VCaP (cell line): Measurements from ENCODE around the gene SPRYD7.

Source experiments
- H3K27ac ChIP-seq: fragments of 450-650 bp; 2 replicates; pipeline ENCODE4 v1.5.1; 2017
- TF ChIP-seq, protein P1 (sequence below): fragments of 450-650 bp; conservative IDR thresholded peaks from 2 replicates; pipeline ENCODE4 v1.5.1; 2017; ENCODE audit warnings: mild to moderate bottlenecking, moderate library complexity

Gene SPRYD7

DNA sequence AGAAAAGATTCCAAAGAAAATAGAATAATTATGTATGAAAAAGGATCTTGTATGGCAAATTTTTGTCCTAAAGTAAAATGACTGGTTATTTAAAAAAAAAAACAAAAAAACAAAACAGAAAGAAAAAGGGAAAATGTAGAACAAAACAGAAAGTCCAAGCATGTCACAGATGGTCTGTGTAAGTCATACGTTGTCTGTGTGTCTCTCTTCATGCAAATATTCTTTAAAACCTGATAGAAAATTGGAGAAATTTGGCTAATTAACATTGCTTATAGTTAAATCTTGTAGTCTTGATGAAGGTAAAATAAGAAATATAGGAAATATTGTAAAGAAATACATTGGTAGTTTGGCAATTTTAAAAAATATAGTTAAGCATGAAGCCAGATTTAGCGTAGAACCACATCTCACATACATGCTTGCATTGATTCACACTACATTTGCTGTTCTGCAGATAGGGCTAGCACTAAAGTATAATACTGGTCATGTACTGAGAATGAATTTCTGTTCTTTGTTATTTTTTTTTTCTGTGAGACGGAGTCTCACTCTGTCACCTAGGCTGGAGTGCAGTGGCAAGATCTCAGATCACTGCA lies 58.4 kb downstream of the SPRYD7 start:
- H3K27ac ChIP-seq, result no peak overlapping the region
- TF ChIP-seq, protein P1, sequence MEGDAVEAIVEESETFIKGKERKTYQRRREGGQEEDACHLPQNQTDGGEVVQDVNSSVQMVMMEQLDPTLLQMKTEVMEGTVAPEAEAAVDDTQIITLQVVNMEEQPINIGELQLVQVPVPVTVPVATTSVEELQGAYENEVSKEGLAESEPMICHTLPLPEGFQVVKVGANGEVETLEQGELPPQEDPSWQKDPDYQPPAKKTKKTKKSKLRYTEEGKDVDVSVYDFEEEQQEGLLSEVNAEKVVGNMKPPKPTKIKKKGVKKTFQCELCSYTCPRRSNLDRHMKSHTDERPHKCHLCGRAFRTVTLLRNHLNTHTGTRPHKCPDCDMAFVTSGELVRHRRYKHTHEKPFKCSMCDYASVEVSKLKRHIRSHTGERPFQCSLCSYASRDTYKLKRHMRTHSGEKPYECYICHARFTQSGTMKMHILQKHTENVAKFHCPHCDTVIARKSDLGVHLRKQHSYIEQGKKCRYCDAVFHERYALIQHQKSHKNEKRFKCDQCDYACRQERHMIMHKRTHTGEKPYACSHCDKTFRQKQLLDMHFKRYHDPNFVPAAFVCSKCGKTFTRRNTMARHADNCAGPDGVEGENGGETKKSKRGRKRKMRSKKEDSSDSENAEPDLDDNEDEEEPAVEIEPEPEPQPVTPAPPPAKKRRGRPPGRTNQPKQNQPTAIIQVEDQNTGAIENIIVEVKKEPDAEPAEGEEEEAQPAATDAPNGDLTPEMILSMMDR, result no peak

GRCh38 chr13:49874430-49874829 lies 61.7 kb downstream of the SPRYD7 start:
- TF ChIP-seq, protein P1, result no peak
- no peak overlapping the region for H3K27ac ChIP-seq

GRCh38 chr13:49869519-49869918 lies 66.6 kb downstream of the SPRYD7 start:
- TF ChIP-seq, protein P1, result no peak; the same call in 1 of the 2 replicates
- no peak overlapping the region for H3K27ac ChIP-seq

GRCh38 chr13:49867834-49868233 lies 68.3 kb downstream of the SPRYD7 start:
- TF ChIP-seq, protein P1, result no peak
- no peak overlapping the region for H3K27ac ChIP-seq

GRCh38 chr13:49865218-49865617 lies 70.9 kb downstream of the SPRYD7 start:
- TF ChIP-seq, protein P1, result no peak
- H3K27ac ChIP-seq, result no peak overlapping the region

- no peak overlapping the region for H3K27ac ChIP-seq
- TF ChIP-seq, protein P1, result no peak
Measured at GRCh38 chr13:49864509-49864908, 71.6 kb downstream of the SPRYD7 start.
